ENCODE data around the gene NXPE1. TPM values are rescaled to one million over a fixed set of nuclear protein-coding genes. Genes with fewer than 3 reads are reported as not detected.

The NXPE1 gene
- polyA plus RNA-seq, 6 donors from 2014 or later: not detected

DNA sequence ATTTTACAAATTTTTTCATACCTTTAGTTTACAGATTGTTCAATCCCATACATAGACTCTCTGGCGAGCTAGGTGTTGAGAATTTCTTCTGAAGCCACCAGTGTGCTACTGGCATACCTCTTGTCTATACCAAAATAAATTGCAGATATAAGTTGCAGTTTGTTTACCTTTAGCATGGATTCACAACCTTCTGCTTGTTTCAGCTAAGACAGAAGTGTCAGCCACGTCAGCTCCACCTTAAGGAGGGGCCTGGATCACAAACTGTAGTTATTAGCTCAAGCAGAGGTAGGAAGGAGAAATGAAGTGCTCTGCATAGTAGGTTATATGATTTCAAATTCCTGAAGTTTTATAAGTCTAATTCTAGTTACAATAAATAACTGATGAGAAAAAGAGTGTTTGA, 35.9 kb upstream of the NXPE1 start, which contains the start of gene NXPE4:
Gene NXPE4, minus strand, starts transcription at position 216 of the 400 bp plus-strand sequence. CDS start 1,027 bp downstream, outside the sequence.
- Mint-ChIP-seq H3K27me3 (peaks cover 0 to 5% (median 0%) of the 10 kb centered on the region in 3 donors), H3K4me3 (no peak within 1 kb of the TSS)
- ATAC-seq (ENCODE audit: low read depth in 2 of 2): no peak

DNA sequence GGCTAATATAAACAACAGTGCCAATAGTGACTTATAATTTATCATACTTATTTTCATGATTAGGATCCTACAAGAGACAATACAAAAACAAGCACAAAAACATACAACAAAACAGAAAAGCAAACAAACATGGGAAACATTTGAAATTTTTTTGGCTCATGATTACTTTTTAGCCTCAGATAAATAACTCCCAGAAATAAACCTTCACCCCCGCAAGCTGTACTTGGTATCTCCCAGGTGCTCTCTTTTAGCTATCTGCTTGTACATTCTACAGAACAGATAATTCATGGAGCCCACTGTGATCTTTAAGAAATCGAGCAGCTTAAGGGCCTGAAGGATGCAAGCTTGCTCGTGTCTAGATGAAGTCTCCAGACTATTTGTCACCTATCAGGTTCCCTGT, 35.0 kb upstream of the NXPE1 start:
- Mint-ChIP-seq H3K27ac (no peak overlapping the region), H3K9me3 (no peaks in the 10 kb centered on the region), H3K27me3 (peaks cover 0 to 5% (median 0%) of the 10 kb centered on the region in 3 donors), H3K4me3 (no peak overlapping the region), H3K36me3 (no peaks in the 10 kb centered on the region), H3K4me1 (no peaks in the 10 kb centered on the region)
- ATAC-seq (ENCODE audit: low read depth in 2 of 2) (no peak), DNase-seq (no peak)

More for the DNA sequence above, 35.9 kb upstream of the NXPE1 start, which contains the start of gene NXPE4:
- no peaks in the 10 kb centered on the region for H3K36me3 Mint-ChIP-seq
- no peaks in the 10 kb centered on the region for H3K4me1 Mint-ChIP-seq
- H3K9me3 Mint-ChIP-seq: no peaks in the 10 kb centered on the region
- no peak for DNase-seq
- no peak within 1 kb of the TSS for H3K27ac Mint-ChIP-seq

DNA sequence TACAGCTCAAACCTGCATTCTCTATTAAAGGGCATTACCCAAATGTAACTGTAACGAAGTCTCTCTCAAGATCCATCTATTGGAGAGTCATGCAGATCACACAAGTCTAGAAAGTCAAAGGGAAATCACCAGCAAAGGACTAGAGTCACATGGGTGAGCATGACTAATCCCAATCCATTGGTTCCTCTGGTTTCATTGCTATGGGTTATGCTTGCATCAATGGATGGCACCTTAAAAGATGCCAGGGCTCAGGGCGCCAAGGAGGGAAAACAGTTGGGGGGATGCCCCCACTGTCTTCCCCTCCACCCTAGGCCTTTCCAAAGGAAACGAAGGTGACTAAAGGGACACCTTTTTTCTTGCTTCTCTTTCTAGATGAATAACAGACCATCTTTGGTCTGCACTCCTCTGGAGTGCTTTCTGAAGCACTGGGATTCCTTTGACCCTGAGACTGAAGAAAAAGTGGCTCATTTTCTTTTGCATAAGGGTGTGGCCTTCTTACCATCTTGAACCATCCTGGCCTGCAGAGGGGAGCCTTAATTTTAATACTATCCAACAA, 27.8 kb upstream of the NXPE1 start:
- no peak for DNase-seq
- H3K27ac Mint-ChIP-seq: no peak overlapping the region
- H3K4me1 Mint-ChIP-seq: no peaks in the 10 kb centered on the region
- peaks cover 0 to 5% (median 0%) of the 10 kb centered on the region in 3 donors for H3K27me3 Mint-ChIP-seq
- peaks cover 12 to 57% (median 29%) of the 10 kb centered on the region in 7 donors for H3K9me3 Mint-ChIP-seq
- H3K4me3 Mint-ChIP-seq: no peak overlapping the region
- H3K36me3 Mint-ChIP-seq: peaks cover 11 to 19% of the 10 kb centered on the region in 2 donors
- ATAC-seq (ENCODE audit: low read depth in 2 of 2): no peak

DNA sequence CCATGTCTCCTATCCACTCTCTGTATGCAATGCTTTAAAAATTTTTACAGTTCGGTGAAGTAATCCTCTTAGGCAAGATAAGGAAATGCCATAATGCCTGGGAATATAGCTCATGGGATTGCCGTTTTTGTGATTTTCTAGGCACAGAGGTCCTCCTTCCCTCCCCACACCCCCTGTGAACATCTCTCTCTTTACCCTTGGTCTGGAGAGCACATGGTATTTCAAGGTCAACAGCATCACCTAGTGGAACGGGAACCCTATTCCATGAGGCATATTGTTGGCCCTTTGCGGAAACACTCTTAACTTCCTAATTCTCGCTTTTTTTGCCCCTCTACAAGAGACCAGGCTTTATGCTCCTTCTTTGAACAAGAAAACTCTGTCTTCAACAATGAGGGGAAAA, 27.1 kb upstream of the NXPE1 start:
- DNase-seq (no peak), ATAC-seq (ENCODE audit: low read depth in 2 of 2) (no peak)
- Mint-ChIP-seq H3K4me1 (no peaks in the 10 kb centered on the region), H3K27ac (no peak overlapping the region), H3K9me3 (peaks cover 12 to 57% (median 29%) of the 10 kb centered on the region in 7 donors), H3K27me3 (peaks cover 0 to 5% (median 0%) of the 10 kb centered on the region in 3 donors), H3K4me3 (no peak overlapping the region), H3K36me3 (peaks cover 11 to 19% of the 10 kb centered on the region in 2 donors)

DNA sequence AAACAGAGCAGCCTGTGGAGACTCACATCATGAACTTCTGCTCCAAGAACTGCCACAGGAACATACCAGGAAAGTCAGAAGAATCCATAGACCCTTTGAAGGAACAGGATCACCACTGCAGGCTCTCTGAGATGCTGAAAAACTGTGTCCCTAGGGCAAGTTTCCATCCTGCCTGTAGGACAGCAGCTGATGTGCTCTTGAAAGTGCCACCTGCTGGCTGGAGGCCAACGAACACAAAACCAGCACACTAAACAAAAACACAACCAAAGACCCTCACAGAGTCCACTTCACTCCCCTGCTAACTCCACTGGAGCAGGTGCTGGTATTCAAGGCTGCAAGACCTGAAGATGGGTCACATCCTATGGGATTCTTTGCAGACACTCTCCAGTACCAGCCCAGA, 12.0 kb upstream of the NXPE1 start:
- H3K4me3 Mint-ChIP-seq: no peak overlapping the region
- DNase-seq: no peak
- ATAC-seq (ENCODE audit: low read depth in 2 of 2): no peak
- H3K27ac Mint-ChIP-seq: no peak overlapping the region
- H3K27me3 Mint-ChIP-seq: peaks cover 0 to 6% (median 0%) of the 10 kb centered on the region in 3 donors
- H3K4me1 Mint-ChIP-seq: no peaks in the 10 kb centered on the region
- H3K9me3 Mint-ChIP-seq: peaks cover 0 to 49% (median 12%) of the 10 kb centered on the region in 7 donors
- H3K36me3 Mint-ChIP-seq: peaks cover 0 to 4% of the 10 kb centered on the region in 2 donors

DNA sequence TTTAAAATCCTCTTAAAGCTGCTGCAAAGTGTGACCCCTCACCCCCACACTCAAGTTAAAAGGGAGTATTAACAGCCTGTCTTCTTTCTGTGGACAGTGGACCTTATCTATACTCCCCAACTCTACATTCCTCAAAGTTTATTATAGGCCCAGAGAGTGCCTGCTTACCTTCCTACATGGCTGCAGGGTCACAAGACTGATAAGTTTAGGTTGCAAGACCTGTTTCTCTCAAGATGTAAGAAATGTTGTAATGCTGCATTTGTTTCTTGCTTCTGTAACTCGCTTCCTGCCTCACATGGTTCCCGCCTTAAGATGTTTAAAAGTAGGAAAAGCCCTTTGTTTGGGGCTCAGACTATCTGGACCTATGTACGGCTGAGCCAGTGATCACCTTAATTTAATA, 10.1 kb upstream of the NXPE1 start:
- no peak overlapping the region for H3K4me3 Mint-ChIP-seq
- ATAC-seq (ENCODE audit: low read depth in 2 of 2) (no peak), DNase-seq (no peak)
- peaks cover 0 to 6% (median 0%) of the 10 kb centered on the region in 3 donors for H3K27me3 Mint-ChIP-seq
- H3K27ac Mint-ChIP-seq: no peak overlapping the region
- no peaks in the 10 kb centered on the region for H3K4me1 Mint-ChIP-seq
- peaks cover 0 to 4% of the 10 kb centered on the region in 2 donors for H3K36me3 Mint-ChIP-seq
- peaks cover 0 to 30% (median 9%) of the 10 kb centered on the region in 7 donors for H3K9me3 Mint-ChIP-seq

GRCh38 chr11:114566276-114566675, 6.6 kb upstream of the NXPE1 start:
- ATAC-seq (ENCODE audit: low read depth in 2 of 2) (no peak), DNase-seq (no peak)
- no peaks in the 10 kb centered on the region for H3K4me1 Mint-ChIP-seq
- peaks cover 0 to 5% (median 3%) of the 10 kb centered on the region in 7 donors for H3K9me3 Mint-ChIP-seq
- peaks cover 0 to 8% (median 0%) of the 10 kb centered on the region in 3 donors for H3K27me3 Mint-ChIP-seq
- peaks cover 0 to 3% of the 10 kb centered on the region in 2 donors for H3K36me3 Mint-ChIP-seq
- no peak overlapping the region for H3K4me3 Mint-ChIP-seq
- no peak overlapping the region for H3K27ac Mint-ChIP-seq

- DNase-seq (no peak), ATAC-seq (ENCODE audit: low read depth in 2 of 2) (no peak)
- Mint-ChIP-seq H3K36me3 (no peaks in the 10 kb centered on the region), H3K4me3 (no peak overlapping the region), H3K27ac (no peak overlapping the region), H3K9me3 (peaks cover 0 to 5% (median 2%) of the 10 kb centered on the region in 7 donors), H3K4me1 (no peaks in the 10 kb centered on the region), H3K27me3 (peaks cover 0 to 10% (median 0%) of the 10 kb centered on the region in 3 donors)
Measured at GRCh38 chr11:114564831-114565230, 5.2 kb upstream of the NXPE1 start.

- no peak for ATAC-seq (ENCODE audit: low read depth in 2 of 2)
- no peaks in the 10 kb centered on the region for H3K36me3 Mint-ChIP-seq
- no peak overlapping the region for H3K27ac Mint-ChIP-seq
- no peak overlapping the region for H3K4me3 Mint-ChIP-seq
- H3K9me3 Mint-ChIP-seq: peaks cover 0 to 5% (median 2%) of the 10 kb centered on the region in 7 donors
- no peak for DNase-seq
- no peaks in the 10 kb centered on the region for H3K4me1 Mint-ChIP-seq
- peaks cover 0 to 17% (median 3%) of the 10 kb centered on the region in 3 donors for H3K27me3 Mint-ChIP-seq
Measured at GRCh38 chr11:114563077-114563476, 3.4 kb upstream of the NXPE1 start.

DNA sequence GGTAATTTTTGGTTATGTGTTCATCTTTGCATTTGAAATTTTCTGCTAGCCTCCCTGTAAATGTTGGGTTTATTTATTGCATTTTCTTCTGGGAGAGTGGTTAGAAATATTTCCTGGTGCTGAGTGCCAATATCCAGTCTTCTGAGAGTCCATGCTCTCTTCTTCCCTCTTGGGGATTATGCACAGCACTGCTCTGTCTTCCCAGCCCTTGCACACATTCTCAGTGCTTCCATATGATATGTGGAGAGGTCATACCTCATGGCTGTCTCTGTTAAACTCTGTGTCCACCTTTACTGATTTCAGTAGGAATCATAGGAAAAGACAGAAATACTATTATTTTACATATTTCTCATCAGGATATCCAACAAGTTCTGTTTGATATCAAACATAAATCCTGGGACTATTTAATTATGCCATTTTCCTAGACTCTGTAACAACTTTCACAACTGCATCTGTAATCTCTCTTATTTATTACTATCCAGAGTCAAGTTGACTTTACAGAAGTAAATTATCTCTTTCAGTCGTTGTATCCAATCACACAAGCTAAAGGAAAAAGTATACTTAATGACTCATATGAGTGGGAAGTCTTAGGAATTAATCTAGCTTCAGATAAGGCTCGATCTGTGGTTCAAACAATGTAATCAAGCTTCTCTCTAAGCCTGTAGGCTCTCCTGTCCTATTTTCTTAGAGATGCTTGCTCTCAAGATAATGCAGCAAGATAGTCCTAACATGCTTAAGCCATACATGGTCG, 2.7 kb upstream of the NXPE1 start:
- H3K36me3 Mint-ChIP-seq: no peaks in the 10 kb centered on the region
- H3K4me3 Mint-ChIP-seq: no peak overlapping the region
- peaks cover 0 to 5% (median 2%) of the 10 kb centered on the region in 7 donors for H3K9me3 Mint-ChIP-seq
- no peaks in the 10 kb centered on the region for H3K4me1 Mint-ChIP-seq
- peaks cover 0 to 17% (median 3%) of the 10 kb centered on the region in 3 donors for H3K27me3 Mint-ChIP-seq
- H3K27ac Mint-ChIP-seq: no peak overlapping the region
- ATAC-seq (ENCODE audit: low read depth in 2 of 2) (no peak), DNase-seq (no peak)

GRCh38 chr11:114556135-114556534, 3.5 kb downstream of the NXPE1 start:
- no peak overlapping the region for H3K27ac Mint-ChIP-seq

DNA sequence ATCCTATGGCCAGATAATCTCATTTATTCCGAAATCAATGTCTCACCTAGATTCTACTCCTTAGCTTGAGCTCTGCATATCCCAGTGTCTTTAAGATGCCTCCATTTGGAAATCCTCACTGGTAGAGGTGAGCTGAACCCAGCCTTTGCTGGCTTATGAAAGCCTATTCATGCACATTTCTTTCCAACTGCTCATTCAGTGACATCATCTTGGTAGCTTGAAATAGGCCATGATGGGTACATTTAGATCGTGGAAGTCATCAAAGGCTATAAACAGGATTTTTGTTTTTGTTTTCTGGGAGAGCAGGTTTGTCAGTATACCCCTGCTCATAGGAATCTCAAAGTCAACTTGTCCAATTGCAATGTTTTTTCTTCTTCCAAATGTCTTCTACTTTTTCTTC, 6.0 kb downstream of the NXPE1 start:
- H3K36me3 Mint-ChIP-seq: no peaks in the 10 kb centered on the region
- no peak overlapping the region for H3K4me3 Mint-ChIP-seq
- ATAC-seq (ENCODE audit: low read depth in 2 of 2): no peak
- no peaks in the 10 kb centered on the region for H3K9me3 Mint-ChIP-seq
- no peaks in the 10 kb centered on the region for H3K27me3 Mint-ChIP-seq
- H3K4me1 Mint-ChIP-seq: no peaks in the 10 kb centered on the region
- no peak overlapping the region for H3K27ac Mint-ChIP-seq
- DNase-seq: no peak

More at GRCh38 chr11:114556135-114556534, 3.5 kb downstream of the NXPE1 start:
- no peak for DNase-seq
- H3K4me1 Mint-ChIP-seq: no peaks in the 10 kb centered on the region
- no peak for ATAC-seq (ENCODE audit: low read depth in 2 of 2)
- no peak overlapping the region for H3K4me3 Mint-ChIP-seq
- peaks cover 0 to 9% (median 3%) of the 10 kb centered on the region in 3 donors for H3K27me3 Mint-ChIP-seq
- no peaks in the 10 kb centered on the region for H3K9me3 Mint-ChIP-seq
- H3K36me3 Mint-ChIP-seq: no peaks in the 10 kb centered on the region

- no peak overlapping the region for H3K27ac Mint-ChIP-seq
- ATAC-seq (ENCODE audit: low read depth in 2 of 2) (no peak), DNase-seq (no peak)
- no peaks in the 10 kb centered on the region for H3K9me3 Mint-ChIP-seq
- H3K4me3 Mint-ChIP-seq: no peak overlapping the region
- no peaks in the 10 kb centered on the region for H3K4me1 Mint-ChIP-seq
- H3K27me3 Mint-ChIP-seq: no peaks in the 10 kb centered on the region
- H3K36me3 Mint-ChIP-seq: no peaks in the 10 kb centered on the region
Measured at GRCh38 chr11:114551060-114551459, 8.6 kb downstream of the NXPE1 start.

DNA sequence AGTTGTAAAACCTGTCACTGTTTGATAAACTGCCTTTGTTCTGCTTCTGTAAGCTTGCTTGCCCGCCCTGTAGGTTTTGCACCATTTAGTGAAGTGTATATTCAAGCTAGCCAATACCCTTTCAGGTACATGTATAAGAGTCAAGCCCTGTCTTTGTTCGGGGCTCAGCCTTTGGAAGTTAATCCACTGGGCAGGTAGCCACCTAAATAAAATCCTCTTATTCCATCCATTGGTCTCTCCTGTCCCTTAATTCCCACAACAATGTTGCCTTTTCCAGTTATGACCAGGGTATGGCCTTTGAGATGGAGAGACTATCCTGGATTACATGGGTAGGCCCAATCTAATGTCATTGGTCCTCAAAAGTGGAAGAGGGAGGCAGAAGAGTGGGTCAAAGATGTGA, 34.0 kb downstream of the NXPE1 start:
- Mint-ChIP-seq H3K4me3 (no peak overlapping the region), H3K36me3 (peaks cover 0 to 20% of the 10 kb centered on the region in 2 donors), H3K27ac (no peak overlapping the region), H3K4me1 (no peaks in the 10 kb centered on the region), H3K9me3 (peaks cover 11 to 26% (median 16%) of the 10 kb centered on the region in 7 donors), H3K27me3 (peaks cover 4 to 18% (median 10%) of the 10 kb centered on the region in 3 donors)
- DNase-seq: no peak
- ATAC-seq (ENCODE audit: low read depth in 2 of 2): no peak
